COR-L47 (cell line): ENCODE results near the gene NKX1-1.
A peak's percentile ranks its signal among the peaks of the same experiment; 100 is the strongest.
"Not testable (repeated sequence)": the region's sequence is repeated elsewhere in the genome, so short reads cannot be mapped to it uniquely, and the experiment has no call there.

Source experiments
- DNase-seq: peaks from one replicate; lab custom pipeline; 2025; lab: John Stamatoyannopoulos, UW

NKX1-1 gene

DNA sequence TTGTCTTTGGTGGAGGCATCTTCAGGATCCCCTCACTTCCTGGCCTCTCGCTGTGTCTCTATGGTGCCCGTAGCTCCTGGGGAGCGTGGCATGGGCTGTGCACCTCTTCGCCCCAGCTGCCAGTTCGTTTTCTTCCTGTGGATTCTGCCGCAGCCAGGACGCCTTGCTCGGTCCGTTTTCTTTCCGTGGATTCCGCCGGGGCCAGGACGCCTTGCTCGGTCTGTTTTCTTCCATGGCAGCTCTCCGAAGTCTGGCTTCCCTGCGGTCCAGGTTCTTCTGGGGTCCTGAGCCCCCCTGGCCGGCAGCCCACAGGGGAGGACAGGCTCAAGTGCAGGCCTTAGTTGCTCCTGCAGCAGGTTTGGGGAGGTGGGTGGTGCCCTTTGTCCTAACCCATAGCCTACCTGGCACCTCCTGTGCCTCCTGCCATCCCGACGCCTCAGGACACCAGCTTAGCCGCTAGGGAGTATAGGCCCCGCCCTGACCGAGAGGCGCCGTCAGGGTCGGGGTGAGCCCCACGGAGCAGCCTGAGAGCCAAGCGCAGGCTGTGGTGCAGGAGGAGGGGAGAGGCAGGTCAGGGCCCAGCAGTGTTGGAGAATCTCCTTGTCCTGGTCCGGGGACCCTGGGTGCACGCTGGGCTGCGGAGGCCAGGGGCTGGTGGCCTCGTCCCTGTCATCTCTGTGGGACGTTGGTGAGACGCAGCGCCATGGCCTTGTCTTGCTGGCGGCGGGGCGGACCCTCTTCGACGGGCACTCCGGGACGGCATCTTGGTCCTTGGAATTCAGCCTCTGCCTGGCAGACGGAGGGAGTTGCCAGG, 32.1 kb downstream of the NKX1-1 start:
- no peak for DNase-seq

- DNase-seq = not testable (repeated sequence)
Observed at GRCh38 chr4:1372576-1372975, 33.7 kb downstream of the NKX1-1 start.

GRCh38 chr4:1371176-1372165, 34.8 kb downstream of the NKX1-1 start:
- DNase-seq = no peak

GRCh38 chr4:1370321-1371124, 35.7 kb downstream of the NKX1-1 start:
- DNase-seq = no peak

GRCh38 chr4:1369479-1370079, 36.7 kb downstream of the NKX1-1 start:
- no peak for DNase-seq

GRCh38 chr4:1369091-1369450, 37.2 kb downstream of the NKX1-1 start:
- DNase-seq = no peak

DNA sequence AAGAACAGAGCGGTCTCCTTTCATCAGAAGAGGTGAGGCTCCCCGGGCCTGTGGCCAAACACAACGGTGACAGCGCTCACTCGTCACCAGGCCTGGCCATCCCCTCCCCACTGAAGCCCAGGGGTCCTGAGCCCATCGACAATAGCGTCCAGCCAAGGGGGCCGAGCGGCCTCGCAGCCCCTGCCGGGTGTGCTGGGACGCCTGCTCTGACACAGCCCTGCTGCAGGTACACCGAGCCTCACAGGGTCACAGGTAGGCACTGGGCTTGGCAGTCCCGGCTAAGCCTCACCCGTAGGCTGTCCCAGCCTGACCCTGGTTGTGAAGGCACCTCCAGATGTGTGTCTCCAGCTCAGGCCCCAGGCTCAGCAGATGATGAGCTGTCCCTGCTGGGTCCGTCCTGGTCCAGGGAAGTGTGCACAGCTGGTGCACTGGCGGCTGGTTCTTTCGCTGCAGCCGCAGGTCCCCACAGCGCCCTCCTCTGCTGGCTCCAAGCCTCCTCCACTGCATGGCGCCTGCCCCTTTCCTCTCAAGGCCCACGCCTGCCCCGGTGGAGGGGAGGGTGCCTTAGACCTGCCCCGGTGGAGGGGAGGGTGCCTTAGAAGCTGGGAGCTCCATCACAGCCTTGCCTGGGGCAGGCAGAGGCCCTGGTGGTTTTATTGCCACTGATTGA, 37.7 kb downstream of the NKX1-1 start:
- DNase-seq = no peak

DNA sequence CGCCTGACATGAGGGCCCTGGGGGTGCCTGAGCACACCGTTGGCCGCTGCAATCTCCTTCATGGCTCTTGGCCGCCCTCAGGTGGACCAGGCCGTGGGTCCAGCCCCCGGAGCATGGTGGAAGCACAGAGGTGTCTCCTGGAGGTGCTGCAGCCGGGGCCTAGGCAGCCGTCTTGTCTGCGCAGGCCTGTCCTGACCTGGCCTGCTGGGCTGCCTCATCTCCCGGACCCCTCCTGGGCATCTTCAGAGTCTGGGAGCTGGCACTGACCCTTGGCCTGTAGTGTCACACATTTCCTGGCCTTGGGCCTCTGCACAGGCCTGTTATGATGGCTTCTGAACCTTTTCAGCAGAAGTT, 38.3 kb downstream of the NKX1-1 start:
- no peak for DNase-seq

GRCh38 chr4:1367230-1367935, 38.9 kb downstream of the NKX1-1 start:
- no peak for DNase-seq

DNA sequence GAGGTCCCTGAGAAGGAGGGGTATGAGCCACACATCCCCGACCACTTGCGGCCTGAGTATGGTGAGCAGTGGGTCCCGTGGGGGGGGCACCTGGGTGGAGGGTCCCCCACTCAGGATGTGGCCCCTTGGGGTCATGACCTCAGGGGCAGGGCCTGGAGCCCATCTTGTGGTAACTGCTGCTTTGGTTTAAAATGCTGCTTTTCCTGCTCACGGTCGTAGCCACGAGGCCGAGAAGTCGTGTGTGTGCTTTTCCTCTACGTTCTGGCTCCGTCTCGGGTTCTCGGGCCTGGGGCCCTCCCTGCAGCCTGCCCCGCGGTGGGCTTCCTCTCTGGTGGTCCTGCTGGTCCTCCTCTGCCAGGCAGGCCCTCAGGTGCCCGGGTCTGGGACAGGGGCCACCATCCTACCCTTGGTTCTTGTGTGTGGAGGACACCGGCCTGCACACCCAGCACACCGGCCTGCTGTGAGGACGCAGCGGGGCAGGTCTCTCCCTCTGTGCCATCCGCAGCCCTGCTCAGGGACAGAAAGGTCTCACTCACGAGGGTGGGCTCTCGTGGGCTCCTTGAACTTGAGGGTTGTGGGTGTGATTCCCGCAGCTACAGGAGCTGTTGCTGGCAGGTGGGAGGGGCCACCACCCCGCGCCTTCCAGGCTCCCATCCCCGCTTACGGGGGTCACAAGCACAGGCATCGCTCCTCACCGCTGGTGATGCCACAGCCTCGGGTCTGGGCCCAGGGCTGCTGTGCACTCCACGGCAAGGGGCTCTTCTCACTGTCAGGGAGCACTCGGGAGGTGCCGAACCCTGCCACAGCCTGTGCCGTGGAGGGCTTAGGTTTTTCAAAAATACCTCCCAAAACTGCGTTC, 39.6 kb downstream of the NKX1-1 start:
- no peak for DNase-seq

DNA sequence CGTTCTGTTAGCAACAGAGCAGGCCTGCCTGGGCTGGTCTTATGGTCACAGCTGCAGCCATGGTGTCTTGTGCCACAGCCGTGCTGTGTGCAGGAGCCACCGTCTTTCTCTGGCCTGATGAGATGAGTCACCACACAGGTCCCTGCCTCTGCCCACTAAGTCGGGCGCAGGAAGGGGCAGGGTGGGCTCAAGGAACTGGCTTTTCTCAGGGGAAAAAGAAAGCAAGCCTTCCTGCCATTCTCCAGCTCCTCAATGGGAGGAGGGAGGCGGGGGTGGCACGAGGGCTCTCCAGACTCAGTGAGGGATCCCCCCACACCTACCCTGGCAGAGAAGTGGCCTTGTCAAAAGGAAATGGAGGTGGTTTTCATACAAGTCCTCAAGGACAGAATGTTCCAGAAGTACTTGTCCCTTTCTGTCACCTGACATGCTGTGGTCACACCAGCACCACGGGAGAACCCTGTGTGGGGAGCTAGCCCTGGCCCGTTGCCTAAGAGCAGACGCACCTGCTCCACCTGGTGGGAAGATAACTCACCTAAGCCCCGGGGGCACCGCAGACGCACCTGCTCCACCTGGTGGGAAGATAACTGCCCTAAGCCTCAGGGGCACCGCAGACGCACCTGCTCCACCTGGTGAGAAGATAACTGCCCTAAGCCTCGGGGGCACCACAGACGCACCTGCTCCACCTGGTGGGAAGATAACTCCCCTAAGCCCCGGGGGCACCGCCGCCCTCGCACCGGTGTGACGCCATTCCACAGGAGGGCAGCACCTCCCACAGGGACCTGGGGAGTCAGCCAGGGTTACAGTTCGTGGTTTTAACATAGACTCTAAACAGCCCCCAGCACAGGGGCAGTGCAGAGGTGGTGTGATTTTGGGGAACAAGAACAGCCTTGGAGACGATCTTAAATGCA, 40.7 kb downstream of the NKX1-1 start:
- peak; percentile 83 for DNase-seq

- no peak for DNase-seq
Observed at GRCh38 chr4:1364748-1365147, 41.5 kb downstream of the NKX1-1 start.

GRCh38 chr4:1364217-1364616, 42.0 kb downstream of the NKX1-1 start:
- DNase-seq = no peak

GRCh38 chr4:1363513-1363912, 42.7 kb downstream of the NKX1-1 start:
- no peak for DNase-seq

GRCh38 chr4:1362521-1362920, 43.7 kb downstream of the NKX1-1 start:
- no peak for DNase-seq

GRCh38 chr4:1362046-1362445, 44.2 kb downstream of the NKX1-1 start:
- DNase-seq = no peak

GRCh38 chr4:1361431-1361830, 44.8 kb downstream of the NKX1-1 start:
- no peak for DNase-seq

- DNase-seq = no peak
Observed at GRCh38 chr4:1360423-1361283, 45.6 kb downstream of the NKX1-1 start.
